Keratinocyte (primary cell): Measurements from ENCODE around the gene ARHGAP1. TPM values are rescaled to one million over a fixed set of nuclear protein-coding genes. Genes with fewer than 3 reads are reported as not detected.
"Not testable (repeated sequence)": the region's sequence is repeated elsewhere in the genome, so short reads cannot be mapped to it uniquely, and the experiment has no call there.

Experiments
- DNase-seq: peaks from one replicate; pipeline ENCODE4 v3.0.0-alpha.2; 2011; ENCODE audit warnings: low read depth, missing footprints, low spot score
- FAIRE-seq: peaks from 2 replicates; lab custom pipeline; 2011; peaks lifted over from hg19 to GRCh38; lab: Jason Lieb, UNC
- H2AFZ ChIP-seq: 2 replicates; pipeline ENCODE4 v1.6.0; 2012; ENCODE audit warnings: low read length, control low read depth, inconsistent platforms; ENCODE audit not compliant: control insufficient read depth
- H3K27ac ChIP-seq: 2 replicates; pipeline ENCODE4 v1.5.1; 2011; ENCODE audit warnings: low read length; ENCODE audit not compliant: control insufficient read depth, insufficient read depth
- H3K27me3 ChIP-seq: 3 replicates; pipeline ENCODE4 v1.6.0; 2011; ENCODE audit warnings: low read length; ENCODE audit not compliant: control insufficient read depth, insufficient read depth; ENCODE audit errors: extremely low read depth
- H3K36me3 ChIP-seq, 2 experiments: 2 replicates in 1 of 2; 3 replicates in 1 of 2; pipeline ENCODE4 v1.5.1; 2011; ENCODE audit warnings: low read length in 2 of 2, mild to moderate bottlenecking in 1 of 2; ENCODE audit not compliant: control insufficient read depth in 2 of 2, insufficient read depth in 2 of 2; ENCODE audit errors: extremely low read depth in 1 of 2
- H3K4me1 ChIP-seq: 3 replicates; pipeline ENCODE4 v1.5.1; 2011; ENCODE audit warnings: low read length; ENCODE audit not compliant: control insufficient read depth, insufficient read depth; ENCODE audit errors: extremely low read depth
- H3K4me2 ChIP-seq: 3 replicates; pipeline ENCODE4 v1.6.0; 2011; ENCODE audit warnings: low read depth, low read length; ENCODE audit not compliant: control insufficient read depth, insufficient read depth; ENCODE audit errors: extremely low read depth
- H3K4me3 ChIP-seq, 3 experiments: fragments of 200-600 bp in 1 of 3; sonication (generic) in 1 of 3; 2 replicates in 2 of 3; 3 replicates in 1 of 3; pipeline ENCODE4 v1.5.1; 2011 to 2016; ENCODE audit warnings: low read length in 3 of 3, mild to moderate bottlenecking in 3 of 3, control low read depth in 2 of 3, inconsistent platforms in 1 of 3, low read depth in 1 of 3, mixed read lengths in 1 of 3, mixed run types in 1 of 3, moderate library complexity in 1 of 3; ENCODE audit not compliant: control insufficient read depth in 2 of 3, insufficient read depth in 2 of 3; ENCODE audit errors: extremely low read depth in 1 of 3
- H3K79me2 ChIP-seq: 2 replicates; pipeline ENCODE4 v1.6.0; 2012; ENCODE audit warnings: low read length; ENCODE audit not compliant: control insufficient read depth, insufficient read depth
- H3K9ac ChIP-seq: 3 replicates; pipeline ENCODE4 v1.6.0; 2011; ENCODE audit warnings: low read length; ENCODE audit not compliant: control insufficient read depth, insufficient read depth; ENCODE audit errors: extremely low read depth
- H3K9me1 ChIP-seq: 3 replicates; pipeline ENCODE4 v1.6.0; 2011; ENCODE audit warnings: low read length; ENCODE audit not compliant: control insufficient read depth, insufficient read depth; ENCODE audit errors: extremely low read depth
- H3K9me3 ChIP-seq: 2 replicates; pipeline ENCODE4 v1.5.1; 2012; ENCODE audit warnings: low read depth, low read length; ENCODE audit not compliant: control insufficient read depth
- H4K20me1 ChIP-seq: 3 replicates; pipeline ENCODE4 v1.6.0; 2011; ENCODE audit warnings: low read length; ENCODE audit not compliant: control insufficient read depth, insufficient read depth; ENCODE audit errors: extremely low read depth
- CTCF ChIP-seq, 3 experiments: IDR thresholded peaks in 1 of 3; conservative IDR thresholded peaks in 1 of 3; optimal IDR thresholded peaks in 1 of 3; 2 replicates in 2 of 3; 3 replicates in 1 of 3; pipeline versions ENCODE3 to v1.5.1; 2011; ENCODE audit warnings: low read length in 3 of 3, mild to moderate bottlenecking in 3 of 3, moderate library complexity in 2 of 3, control low read depth in 1 of 3, inconsistent platforms in 1 of 3; ENCODE audit not compliant: insufficient read depth in 2 of 3; ENCODE audit errors: extremely low read depth in 1 of 3
- EZH2 ChIP-seq: IDR thresholded peaks from one replicate; pipeline ENCODE4 v1.6.1; 2012; ENCODE audit warnings: inconsistent platforms, mild to moderate bottlenecking, low read length, moderate library complexity
- dilution Hi-C: fragments of 300-500 bp; cut with MboI; formaldehyde crosslinking; loops from one replicate; pipeline ENCODE4 v1.7.0; 2020; ENCODE audit warnings: low sequenced_read_pairs; ENCODE audit not compliant: extremely low pct_ligation_motif_present
- polyA plus RNA-seq, 5 experiments: library from polyadenylated mRNA; depleted of rRNA in 3 of 5; stranded (reverse) in 3 of 5; stranded (forward) in 1 of 5; unstranded in 1 of 5; fragments of >200 nt; gene quantifications; 1 replicate in 1 of 5; 2 replicates in 3 of 5; 3 replicates in 1 of 5; pipeline versions ENCODE4 v1.2.1 to v1.2.3, GENCODE V29; 2011 to 2012; ENCODE audit warnings: missing spikeins in 2 of 5, low read depth in 1 of 5, low replicate concordance in 1 of 5

The ARHGAP1 gene
- polyA plus RNA-seq, 1 donor (not counting 4 experiments of a cell fraction or from before 2014, with no cell fraction given), result 19.5 TPM

- peaks cover 2% of the 10 kb centered on the region for H3K79me2 ChIP-seq
- peaks cover under 1% of the 10 kb centered on the region for H4K20me1 ChIP-seq
- FAIRE-seq, result no peak
- no peaks in the 10 kb centered on the region for H3K9me3 ChIP-seq
- peaks cover 10 to 19% of the 10 kb centered on the region in 2 experiments for H3K36me3 ChIP-seq
- H3K9ac ChIP-seq, result no peak overlapping the region
- H2AFZ ChIP-seq, result no peak overlapping the region
- no peak overlapping the region for H3K27ac ChIP-seq
- no peaks in the 10 kb centered on the region for H3K27me3 ChIP-seq
- dilution Hi-C loops, result no loop called here
- peaks cover 6% of the 10 kb centered on the region for H3K4me1 ChIP-seq
- no peak overlapping the region for H3K4me2 ChIP-seq
- TF ChIP-seq EZH2, result no peak
- TF ChIP-seq CTCF (optimal IDR thresholded peaks at IDR 0.05 in 1 of 3, IDR thresholded peaks at IDR 0.05 in 1 of 3, conservative IDR thresholded peaks at IDR 0.05 in 1 of 3; ENCODE audit: extremely low read depth in 1 of 3, insufficient read depth in 2 of 3, low read length in 3 of 3), result no peak
- DNase-seq, result no peak
- no peak overlapping the region for H3K4me3 ChIP-seq
- no peaks in the 10 kb centered on the region for H3K9me1 ChIP-seq
Measured at GRCh38 chr11:46710821-46711269, 10.4 kb upstream of the ARHGAP1 start.

- H3K27me3 ChIP-seq, H3K27ac ChIP-seq, dilution Hi-C loops, H3K9ac ChIP-seq, H3K9me1 ChIP-seq, H3K4me3 ChIP-seq, H2AFZ ChIP-seq, H3K9me3 ChIP-seq, H3K4me2 ChIP-seq, DNase-seq, H3K4me1 ChIP-seq, H4K20me1 ChIP-seq, FAIRE-seq: not testable (repeated sequence)
- H3K79me2 ChIP-seq, result peaks cover 17% of the 10 kb centered on the region
- peaks cover 14 to 31% of the 10 kb centered on the region in 2 experiments for H3K36me3 ChIP-seq
Measured at GRCh38 chr11:46709351-46709750, 8.9 kb upstream of the ARHGAP1 start.

- Histone ChIP-seq H3K9ac (no peak overlapping the region), H3K27me3 (no peaks in the 10 kb centered on the region), H4K20me1 (peaks cover 3% of the 10 kb centered on the region), H3K4me2 (no peak overlapping the region), H3K79me2 (peaks cover 35% of the 10 kb centered on the region), H3K4me1 (peaks cover under 1% of the 10 kb centered on the region), H3K36me3 (peaks cover 27 to 47% of the 10 kb centered on the region in 2 experiments), H3K9me1 (no peaks in the 10 kb centered on the region), H3K27ac (no peak overlapping the region), H3K9me3 (no peaks in the 10 kb centered on the region), H2AFZ (no peak overlapping the region), H3K4me3 (no peak overlapping the region)
- TF ChIP-seq EZH2 (no peak), CTCF (optimal IDR thresholded peaks at IDR 0.05 in 1 of 3, IDR thresholded peaks at IDR 0.05 in 1 of 3, conservative IDR thresholded peaks at IDR 0.05 in 1 of 3; ENCODE audit: extremely low read depth in 1 of 3, insufficient read depth in 2 of 3, low read length in 3 of 3) (no peak)
- FAIRE-seq (no peak), DNase-seq (no peak)
- dilution Hi-C loops, result no loop called here
Measured at GRCh38 chr11:46706886-46707285, 6.5 kb upstream of the ARHGAP1 start.
